HG02610 (cell line): ENCODE results near the gene NCAPD2.
A peak's percentile ranks its signal among the peaks of the same experiment; 100 is the strongest.
"Not testable (repeated sequence)": the region's sequence is repeated elsewhere in the genome, so short reads cannot be mapped to it uniquely, and the experiment has no call there.

ENCODE experiments used
- ATAC-seq: cut with Tn5 transposase; IDR thresholded peaks from one replicate; pipeline ENCODE4 v1.9.1; 2021; ENCODE audit warnings: mild to moderate bottlenecking, moderate library complexity; ENCODE audit not compliant: unreplicated experiment

Gene NCAPD2

DNA sequence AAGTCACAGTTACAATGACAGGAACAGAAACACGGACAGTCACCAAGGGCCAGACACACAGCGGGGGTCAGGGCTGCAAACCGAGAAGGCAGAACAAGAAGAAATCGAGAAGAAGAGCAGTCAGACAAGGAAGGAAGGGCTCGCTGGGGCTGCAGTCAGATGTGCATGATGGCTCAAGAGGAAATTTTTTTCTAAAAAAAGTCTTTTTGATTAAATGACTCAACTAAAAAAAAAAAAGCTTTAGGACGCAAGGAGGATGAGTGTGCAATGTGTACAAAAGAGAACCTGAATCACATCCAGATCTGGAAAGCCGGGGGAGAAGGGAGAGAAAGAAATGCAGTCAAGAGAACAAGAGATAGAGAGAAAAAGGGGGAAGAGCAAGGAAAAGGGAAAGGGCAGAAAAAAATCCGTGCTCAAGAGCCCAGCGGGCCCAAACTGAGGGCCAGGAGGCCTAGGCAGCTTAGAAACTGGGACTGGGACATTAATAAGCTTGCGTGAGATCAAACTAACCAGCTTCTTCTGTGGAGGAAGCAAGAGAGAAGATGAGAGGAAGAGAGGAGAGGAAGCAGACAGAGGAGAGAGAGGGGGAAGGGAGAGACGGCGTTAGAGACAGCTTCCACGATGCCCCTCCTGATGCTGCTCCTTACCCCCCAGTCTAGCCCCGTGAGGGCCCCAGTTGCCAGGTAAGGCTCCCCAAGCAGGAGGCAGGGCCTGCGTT lies 55.2 kb downstream of the NCAPD2 start:
- no peak for ATAC-seq

- no peak for ATAC-seq
Measured at GRCh38 chr12:6549684-6550151, 55.8 kb downstream of the NCAPD2 start.

DNA sequence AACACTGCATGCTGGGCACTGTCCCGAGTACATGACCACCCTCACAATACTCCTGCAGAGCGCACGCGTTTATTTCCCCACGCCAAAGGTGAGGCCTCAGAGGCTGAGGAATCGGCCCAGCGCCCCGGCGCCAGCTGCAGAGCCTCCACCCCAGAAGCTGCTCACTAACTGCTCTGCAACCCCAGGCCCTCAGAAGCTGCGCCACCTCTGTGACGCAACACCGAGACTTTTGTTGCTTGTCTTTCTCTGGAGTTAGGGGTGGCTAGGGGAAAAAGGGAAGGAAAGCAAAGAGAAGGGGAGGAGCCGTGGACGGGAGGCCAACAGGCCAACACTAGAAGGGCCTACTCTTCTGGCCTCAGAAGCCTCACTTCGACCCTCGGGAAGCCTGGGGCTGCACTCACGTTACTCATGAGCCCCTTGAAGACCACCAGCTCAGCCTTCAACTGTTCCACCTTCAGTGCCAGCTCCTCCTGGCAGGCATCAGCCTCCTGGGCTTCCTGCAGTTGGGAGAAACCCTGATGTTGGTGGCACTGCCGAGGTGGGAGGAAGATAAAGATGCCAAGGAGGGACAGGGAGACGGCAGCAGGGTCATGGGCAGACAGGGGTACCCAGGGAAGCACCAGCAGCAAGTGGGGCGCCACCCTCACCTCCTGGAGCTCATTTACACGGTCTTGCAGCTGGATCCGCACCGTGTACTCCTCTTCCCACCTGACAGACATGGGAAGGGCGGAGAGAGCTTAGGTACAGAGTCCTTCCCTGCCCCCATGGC lies 56.6 kb downstream of the NCAPD2 start:
- ATAC-seq = no peak

DNA sequence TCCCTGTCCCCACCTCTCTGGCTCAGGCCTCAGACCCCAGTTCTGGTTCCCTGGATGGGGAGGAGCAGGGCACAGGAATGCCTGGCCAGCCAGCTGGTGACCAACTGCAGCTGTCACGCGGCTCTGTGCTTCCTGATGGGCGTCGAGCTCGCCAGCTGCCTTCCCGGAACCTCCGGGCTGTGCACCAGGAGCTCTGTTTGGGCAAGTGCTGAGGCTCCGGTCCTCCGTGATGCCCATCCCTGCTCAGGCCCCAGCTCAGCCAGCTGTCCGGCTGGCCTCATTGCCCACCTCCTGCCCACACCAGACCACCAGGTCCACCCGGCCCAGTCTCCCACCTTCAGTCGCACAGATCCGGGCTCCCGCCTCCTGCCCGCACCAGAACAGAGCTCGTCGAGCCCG lies 57.2 kb downstream of the NCAPD2 start:
- no peak for ATAC-seq

GRCh38 chr12:6551496-6552139 lies 57.7 kb downstream of the NCAPD2 start:
- ATAC-seq = no peak

- no peak for ATAC-seq
Measured at GRCh38 chr12:6552140-6552551, 58.2 kb downstream of the NCAPD2 start.

DNA sequence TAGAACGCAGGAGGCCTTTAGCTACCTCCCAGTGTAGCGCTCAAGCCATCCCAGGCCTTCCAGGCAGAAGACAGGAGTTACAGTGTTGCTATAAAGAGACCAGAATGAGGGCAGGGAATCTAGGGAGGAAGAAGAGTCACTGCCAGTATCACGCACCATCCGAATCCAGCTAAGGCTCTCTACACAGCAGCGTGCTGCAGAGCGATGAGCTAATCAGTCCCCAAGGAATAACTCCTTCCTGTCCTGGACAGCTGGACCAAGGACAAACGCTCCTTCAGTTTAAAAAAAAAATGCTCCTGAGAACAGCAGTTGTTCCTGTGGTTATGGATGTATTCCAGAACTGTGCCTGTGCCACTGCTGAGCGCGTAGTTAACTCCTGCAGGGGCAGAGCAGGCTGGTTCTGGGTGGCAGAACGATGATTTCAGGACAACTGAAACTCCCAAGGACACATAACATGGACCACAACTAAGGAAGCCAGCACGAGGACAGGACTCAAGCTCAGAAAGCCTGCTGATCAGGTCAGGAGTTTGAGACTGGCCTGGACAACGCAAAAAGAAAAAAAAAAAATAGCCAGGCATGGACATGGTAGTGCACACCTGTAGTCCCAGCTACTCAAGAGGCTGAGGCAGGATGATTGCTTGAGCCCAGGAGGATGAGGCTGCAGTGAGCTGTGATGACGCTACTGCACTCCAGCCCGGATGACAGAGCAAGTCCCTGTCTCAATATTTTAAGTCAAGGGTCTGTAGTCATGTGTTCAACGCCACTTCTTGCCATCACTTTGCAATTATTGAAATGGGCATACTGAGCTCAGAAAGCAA lies 59.4 kb downstream of the NCAPD2 start:
- ATAC-seq = no peak

DNA sequence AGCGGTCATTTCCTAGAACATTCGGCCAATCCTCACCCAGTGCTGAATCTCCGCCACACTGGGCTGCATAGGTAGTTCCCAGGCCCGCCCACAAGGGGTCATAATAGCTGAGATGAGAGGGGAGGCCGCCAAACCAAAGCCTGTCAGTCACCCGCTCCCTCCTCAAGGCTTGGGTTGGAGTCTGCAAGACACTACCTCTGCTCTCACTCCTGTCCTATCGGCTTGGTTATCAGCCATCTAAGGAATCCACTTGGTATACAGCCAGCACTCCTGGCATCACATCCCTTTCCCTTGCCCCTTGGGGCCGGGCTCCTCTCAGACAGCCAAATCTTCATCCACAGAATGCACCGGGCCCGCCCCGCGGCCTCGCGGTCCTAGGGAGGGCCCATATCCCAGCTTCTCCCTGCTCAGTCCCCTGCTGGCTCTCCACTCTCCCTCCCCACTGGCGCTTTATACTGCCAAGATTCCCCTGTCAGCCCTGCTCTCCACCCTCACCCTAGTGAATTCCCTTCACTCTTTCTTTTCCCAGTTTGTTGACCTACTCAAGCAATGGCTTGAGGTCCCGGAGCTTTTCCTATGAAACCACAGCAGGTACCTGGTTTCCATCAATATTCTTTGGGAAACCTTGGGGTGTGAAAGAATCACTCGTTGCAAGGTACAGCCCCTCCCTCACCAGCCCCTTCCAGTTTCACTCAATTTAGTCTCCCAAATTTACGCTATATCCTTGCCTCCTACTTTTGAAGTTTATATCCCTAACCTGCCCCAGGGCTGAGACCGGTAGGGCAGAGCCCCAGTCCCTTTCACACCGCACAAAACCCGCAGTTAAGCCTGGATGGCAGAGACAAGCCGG lies 60.5 kb downstream of the NCAPD2 start:
- ATAC-seq = peak; percentile 53

DNA sequence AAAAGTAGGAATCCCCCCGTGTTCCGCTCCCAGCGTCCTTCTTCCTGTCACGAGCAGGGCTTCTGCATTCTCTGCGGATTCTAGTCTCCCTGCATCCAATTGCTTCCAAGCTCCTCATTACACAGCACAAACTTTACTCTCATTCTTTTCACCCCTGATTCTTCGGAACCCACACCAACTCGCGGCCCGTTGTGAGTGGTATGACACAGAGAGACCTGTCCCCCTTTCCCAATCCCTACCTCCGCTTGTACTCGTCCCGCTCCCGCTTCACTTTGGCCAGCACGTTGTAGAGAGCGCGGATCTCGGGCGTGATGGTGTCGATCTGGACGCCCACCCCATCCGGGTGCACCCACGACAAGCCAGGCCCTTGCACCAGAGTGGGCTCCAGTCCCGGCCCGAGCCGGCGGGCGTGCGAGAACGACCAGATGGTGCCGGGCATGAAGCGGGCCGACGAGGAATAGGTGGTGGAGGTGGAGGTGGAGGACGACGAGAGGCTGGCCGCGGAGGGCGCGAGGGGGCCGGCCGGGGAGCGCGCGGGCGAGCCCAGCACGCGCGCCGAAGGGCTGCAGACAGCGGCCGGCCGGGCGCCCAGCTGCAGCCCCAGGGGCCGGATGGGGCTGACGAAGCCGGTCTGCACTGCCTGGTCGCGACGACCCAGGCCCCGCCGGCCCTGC lies 61.3 kb downstream of the NCAPD2 start:
- peak; percentile 6 for ATAC-seq

GRCh38 chr12:6556496-6556817 lies 62.6 kb downstream of the NCAPD2 start:
- not testable (repeated sequence) for ATAC-seq

DNA sequence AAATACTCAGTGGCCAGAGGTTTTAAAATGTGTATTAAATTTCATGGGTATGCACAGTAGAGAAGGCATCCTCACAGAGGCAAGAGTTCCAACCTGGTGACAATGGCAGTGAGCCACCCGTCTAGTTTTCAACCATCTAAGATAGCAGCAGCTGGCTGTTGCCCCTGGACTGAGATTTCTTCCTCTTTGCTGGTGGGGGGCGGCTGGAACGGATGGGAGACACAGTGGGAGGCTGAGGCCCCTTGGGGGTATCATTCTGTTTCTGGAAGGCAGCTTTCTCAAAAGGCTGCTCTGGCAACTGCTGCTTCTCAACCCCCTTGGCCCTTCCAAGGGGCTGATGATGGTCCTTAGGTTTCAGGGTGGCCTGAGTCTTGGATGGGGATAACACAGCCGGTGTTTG lies 63.0 kb downstream of the NCAPD2 start:
- ATAC-seq = no peak

DNA sequence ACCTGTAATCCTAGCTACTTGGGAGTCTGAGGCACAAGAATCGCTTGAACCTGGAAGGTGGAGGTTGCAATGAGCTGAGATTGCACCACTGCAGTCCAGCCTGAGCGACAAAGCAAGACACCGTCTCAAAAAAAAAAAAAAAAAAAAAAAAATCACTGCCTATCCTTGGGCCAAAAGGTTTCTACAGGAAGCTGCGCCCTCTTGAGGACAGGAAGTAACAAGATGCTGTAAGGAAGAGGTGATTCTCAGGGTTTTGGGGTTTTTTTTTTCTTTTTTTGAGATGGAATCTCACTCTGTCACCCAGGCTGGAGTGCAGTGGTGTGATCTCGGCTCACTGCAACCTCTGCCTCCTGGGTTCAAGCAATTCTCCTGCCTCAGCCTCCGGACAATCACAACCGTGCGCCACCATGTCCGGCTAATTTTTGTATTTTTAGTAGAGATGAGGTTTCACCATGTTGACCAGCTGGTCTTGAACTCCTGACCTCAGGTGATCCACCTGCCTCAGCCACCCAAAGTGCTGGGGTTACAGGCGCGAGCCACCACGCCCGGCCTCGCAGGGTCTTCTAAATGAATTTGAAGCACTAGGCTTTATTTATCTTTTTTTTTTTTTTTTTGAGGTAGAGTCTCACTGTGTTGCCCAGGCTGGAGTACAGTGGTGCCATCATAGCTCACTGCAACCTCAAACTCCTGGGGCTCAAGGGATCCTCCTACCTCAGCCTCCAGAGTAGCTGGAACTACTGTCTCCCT lies 64.3 kb downstream of the NCAPD2 start:
- not testable (repeated sequence) for ATAC-seq

DNA sequence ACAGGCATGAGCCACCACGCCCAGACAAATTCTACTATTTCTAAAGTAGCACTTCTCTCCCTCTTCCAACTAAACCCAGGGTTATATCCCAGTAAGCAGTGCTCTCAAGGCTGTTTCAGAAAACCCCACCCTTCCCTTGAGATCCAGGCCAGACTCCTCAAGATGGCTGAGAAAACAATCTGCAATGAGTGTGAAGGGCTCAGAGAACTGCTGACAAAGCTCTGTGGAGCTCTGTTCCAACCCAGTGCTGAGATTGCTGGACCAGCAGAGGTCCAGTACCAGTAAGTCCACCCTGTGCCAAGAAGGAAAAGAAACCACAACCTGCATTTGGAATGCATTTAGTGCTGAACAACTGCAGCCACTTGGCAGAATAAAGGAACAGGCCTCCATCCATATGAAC lies 65.6 kb downstream of the NCAPD2 start:
- ATAC-seq = no peak

DNA sequence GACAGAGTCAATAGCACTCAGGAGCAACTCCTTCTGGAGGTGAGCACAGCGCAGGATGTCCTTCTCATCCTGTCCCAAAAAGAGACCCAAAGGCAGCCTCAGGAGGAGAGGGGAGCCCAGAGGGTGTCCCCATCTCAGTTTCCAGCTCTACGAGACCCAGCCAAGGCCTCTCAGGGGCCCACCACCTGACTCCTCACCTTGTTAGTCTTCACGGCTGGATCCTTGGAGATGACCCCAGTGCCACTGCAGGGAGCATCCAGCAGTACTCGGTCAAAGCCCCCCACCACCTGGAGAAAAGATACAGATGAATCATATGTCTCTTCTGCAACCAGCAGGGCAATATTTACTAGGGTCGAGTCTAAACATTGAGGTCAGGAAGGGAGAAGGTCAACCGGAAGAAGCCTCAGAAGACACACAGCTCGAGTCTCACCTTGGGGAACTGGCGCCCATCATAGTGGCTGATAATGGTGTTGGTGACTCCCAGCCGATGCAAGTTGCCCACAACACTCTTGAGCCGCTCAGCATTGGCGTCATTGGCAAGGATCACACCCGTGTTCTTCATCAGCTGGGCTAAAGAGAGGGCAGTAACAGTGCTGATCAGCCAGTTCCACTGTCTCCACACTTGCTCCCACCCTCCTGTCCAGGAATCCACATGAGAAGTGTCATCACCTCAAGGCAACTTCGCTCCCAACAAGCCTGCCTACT lies 66.8 kb downstream of the NCAPD2 start:
- no peak for ATAC-seq

DNA sequence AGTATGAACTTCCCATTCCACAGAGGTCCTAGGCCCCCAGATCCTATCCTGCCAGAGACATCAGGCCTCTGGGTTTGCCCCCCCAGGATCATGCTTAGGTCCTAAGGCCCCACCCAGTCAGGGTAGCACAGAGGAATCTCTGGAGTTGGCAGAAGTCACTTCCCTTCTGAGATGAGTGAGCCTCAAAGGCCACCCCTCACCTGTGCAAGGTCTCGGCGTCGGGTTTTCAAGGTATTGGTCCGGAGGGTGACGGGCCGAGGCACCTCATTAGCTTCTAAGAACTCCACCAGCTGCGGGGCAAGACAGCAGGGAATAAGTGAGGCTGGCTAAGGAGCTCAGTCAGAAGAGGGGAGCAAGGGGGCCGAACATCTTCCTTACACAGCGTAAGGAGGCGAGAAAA lies 69.0 kb downstream of the NCAPD2 start:
- ATAC-seq = no peak

- no peak for ATAC-seq
Measured at GRCh38 chr12:6563448-6564050, 69.6 kb downstream of the NCAPD2 start.

- ATAC-seq = no peak
Measured at GRCh38 chr12:6567112-6567670, 73.3 kb downstream of the NCAPD2 start.

DNA sequence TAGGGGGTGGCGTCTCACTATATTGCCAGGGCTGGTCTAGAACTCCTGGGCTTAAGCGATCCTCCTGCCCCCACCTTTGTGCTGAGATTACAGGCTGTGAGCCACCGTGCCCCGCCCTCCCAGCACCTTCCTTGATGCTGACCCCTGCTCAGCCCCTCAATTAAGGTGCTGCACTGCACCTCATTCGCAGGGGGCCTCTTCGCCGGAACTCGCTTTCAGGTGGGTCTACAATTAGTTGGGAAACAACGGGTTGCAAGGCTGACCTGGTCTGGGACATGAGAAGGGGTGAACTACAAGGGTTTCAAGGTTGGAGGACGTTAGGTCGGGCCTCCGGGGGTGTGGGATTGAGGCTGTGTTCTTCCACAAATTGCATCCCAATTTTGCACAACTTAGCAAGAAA lies 75.4 kb downstream of the NCAPD2 start:
- ATAC-seq = no peak
